Esophagus squamous epithelium (tissue), 4 donors: ENCODE data around the gene SUSD3.

Experiments
- CTCF ChIP-seq, 6 experiments: fragments of 450-650 bp in 4 of 6; fragments of 200-600 bp in 2 of 6; sonication (generic) in 2 of 6; IDR thresholded peaks; one replicate each; pipeline ENCODE4 v1.5.1; 2016 to 2019; ENCODE audit warnings: antibody characterized with exemption in 6 of 6, mild to moderate bottlenecking in 4 of 6, moderate library complexity in 4 of 6
- POLR2A ChIP-seq, 4 donors: fragments of 450-650 bp; IDR thresholded peaks; one replicate each; pipeline ENCODE4 v1.6.1; 2017; ENCODE audit warnings: antibody characterized with exemption in 4 of 4, mild to moderate bottlenecking in 4 of 4, moderate library complexity in 3 of 4

- TF ChIP-seq CTCF (IDR thresholded peaks at IDR 0.05) (no peak), POLR2A (IDR thresholded peaks at IDR 0.05) (no peak)
Measured at GRCh38 chr9:93022066-93022465, 36.4 kb upstream of the SUSD3 start.
